ENCODE data around the gene ABR. TPM values are rescaled to one million over a fixed set of nuclear protein-coding genes. Genes with fewer than 3 reads are reported as not detected.
"Not testable (repeated sequence)": the region's sequence is repeated elsewhere in the genome, so short reads cannot be mapped to it uniquely, and the experiment has no call there.

Gene ABR
- polyA plus RNA-seq, 3 donors = 49.5 to 55.2 (median 52.0) TPM

GRCh38 chr17:1123393-1123831 lies 56.4 kb downstream of the ABR start:
- DNase-seq (ENCODE audit: low read depth in 3 of 3, low spot score in 2 of 3) = no peak

- no peak for DNase-seq (ENCODE audit: low read depth in 3 of 3, low spot score in 2 of 3)
These were observed 57.0 kb downstream of the ABR start for GRCh38 chr17:1122533-1123392.

DNA sequence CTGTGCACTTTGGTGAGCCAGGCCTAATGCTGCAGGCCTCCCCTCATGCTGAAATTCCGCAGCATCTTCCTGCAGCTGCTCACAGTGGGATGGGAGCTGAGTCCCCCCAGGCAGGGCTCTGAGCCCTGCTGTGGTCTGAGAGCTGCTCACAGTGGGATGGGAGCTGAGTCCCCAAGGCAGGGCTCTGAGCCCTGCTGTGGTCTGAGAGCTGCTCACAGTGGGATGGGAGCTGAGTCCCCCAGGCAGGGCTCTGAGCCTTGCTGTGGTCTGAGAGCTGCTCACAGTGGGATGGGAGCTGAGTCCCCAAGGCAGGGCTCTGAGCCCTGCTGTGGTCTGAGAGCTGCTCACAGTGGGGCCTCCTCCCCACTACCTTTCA lies 58.4 kb downstream of the ABR start:
- DNase-seq (ENCODE audit: low read depth in 3 of 3, low spot score in 2 of 3) = not testable (repeated sequence)

DNA sequence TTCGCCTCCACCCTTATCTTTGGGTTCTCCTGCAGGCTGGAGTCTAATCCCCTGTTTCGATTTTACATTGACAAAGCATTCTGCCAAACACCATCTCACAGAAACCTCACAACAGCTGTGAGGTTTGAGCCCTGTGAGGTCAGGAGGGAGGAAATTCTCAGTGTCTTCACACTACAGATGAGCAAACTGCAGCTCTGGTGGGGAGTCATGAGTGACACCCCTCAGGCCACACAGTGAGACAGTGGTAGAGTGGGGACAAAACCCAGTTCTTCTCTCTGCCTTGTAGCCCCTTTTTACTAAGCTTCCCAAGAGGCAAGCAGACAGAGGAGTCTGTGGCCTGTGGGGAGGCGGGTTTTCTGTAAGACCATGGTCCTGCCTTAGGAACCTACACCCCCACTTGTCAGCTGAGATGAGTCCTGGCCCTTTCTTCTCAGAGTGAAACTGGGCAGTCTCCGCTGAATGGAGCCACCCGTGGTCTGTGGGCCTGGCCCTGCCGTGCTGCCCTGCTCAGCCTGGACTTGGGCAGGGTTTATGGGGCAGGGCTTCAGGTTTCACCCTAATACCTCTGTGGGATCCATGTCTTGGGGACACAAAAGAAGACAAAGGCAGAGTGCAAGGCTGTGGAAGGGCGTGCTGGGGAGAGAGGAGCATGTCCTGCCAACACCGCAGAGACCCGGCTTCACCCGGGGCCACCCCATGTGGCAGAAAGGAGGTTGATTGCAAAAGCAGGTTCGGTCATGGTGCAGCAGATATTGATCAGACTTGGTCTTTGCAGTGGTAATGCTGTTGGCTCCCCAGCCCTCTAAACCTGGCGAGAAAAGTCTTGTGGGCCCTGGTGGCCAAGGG lies 59.0 kb downstream of the ABR start:
- no peak for DNase-seq (ENCODE audit: low read depth in 3 of 3, low spot score in 2 of 3)

DNA sequence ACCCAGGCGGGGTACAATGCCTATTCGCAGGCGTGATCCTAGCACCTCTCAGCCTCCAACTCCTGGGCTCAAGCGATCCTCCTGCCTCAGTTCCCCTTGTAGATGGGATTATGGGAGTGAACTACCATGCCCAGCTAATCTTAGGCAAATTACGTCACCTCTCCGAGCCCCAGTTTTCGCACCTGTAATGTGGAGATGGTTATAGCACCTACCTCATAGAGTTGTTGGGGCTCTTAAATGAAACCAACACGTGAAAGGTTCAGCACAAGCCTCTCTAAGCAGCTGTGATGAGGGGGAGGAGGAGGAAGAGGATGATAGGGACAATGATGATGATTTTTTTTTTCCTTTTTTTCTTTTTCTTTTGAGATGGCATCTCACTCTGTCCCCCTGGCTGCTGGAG lies 59.9 kb downstream of the ABR start:
- no peak for DNase-seq (ENCODE audit: low read depth in 3 of 3, low spot score in 2 of 3)

- DNase-seq (ENCODE audit: low read depth in 3 of 3, low spot score in 2 of 3) = no peak
These were observed 63.2 kb downstream of the ABR start for GRCh38 chr17:1116602-1117001.

DNA sequence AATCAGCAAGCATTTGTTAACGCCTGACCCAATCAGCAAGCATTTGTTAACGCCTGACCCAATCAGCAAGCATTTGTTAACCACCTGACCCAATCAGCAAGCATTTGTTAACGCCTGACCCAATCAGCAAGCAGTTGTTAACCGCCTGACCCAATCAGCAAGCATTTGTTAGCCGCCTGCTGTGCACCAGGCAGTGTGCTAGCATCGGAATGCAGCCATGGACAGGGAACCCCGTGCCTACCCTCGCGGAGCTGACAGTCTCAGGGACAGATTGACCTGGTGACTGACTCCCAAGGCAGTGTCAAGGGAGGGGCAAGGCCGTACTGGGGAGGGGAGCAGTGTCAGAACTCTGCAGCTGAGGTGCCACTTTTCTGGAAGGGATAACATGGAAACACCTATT lies 66.9 kb downstream of the ABR start:
- no peak for DNase-seq (ENCODE audit: low read depth in 3 of 3, low spot score in 2 of 3)

DNA sequence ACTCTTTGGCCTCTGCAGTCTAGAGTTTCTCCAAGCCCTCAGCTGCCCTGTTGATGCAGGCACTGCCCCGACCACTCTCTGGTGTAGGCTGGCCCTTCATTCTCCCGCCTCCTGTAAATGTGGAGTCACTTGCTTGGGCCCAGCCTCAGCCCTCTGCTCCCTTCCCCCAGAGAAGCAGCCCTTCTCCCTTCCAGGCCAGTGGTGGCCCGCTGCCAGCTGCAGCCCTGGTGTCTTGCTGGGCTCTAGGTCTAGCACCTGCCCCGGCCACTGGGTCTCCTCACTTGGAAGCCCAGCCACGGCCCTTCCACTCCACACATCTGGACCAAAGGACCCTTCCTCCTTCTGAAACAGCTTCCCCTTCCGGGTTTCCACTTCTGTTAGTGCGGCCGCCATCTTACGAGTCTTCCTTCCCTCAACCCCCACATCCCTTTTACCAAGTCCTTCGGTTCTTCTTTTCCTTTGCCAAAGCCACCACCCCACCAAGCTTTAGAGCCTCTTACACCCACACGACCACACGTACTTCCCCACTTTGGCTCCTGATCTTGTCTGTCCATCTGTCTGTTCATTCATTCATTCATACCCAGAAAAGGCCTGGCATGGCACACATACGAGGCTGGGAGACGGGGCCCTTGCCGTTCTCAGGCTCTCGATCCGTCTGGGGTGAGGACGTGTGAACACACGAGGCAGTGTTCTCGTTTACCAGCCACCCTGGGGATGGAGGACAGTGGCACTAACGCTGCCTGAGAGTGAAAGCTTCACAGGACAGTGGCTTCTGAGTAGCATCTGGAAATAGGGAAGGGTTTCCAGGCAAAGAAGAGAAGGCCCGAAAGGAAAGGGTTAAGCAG lies 68.0 kb downstream of the ABR start:
- DNase-seq (ENCODE audit: low read depth in 3 of 3, low spot score in 2 of 3) = no peak

- no peak for DNase-seq (ENCODE audit: low read depth in 3 of 3, low spot score in 2 of 3)
These were observed 68.8 kb downstream of the ABR start for GRCh38 chr17:1110862-1111598.

GRCh38 chr17:1110541-1110861 lies 69.3 kb downstream of the ABR start:
- no peak for DNase-seq (ENCODE audit: low read depth in 3 of 3, low spot score in 2 of 3)

DNA sequence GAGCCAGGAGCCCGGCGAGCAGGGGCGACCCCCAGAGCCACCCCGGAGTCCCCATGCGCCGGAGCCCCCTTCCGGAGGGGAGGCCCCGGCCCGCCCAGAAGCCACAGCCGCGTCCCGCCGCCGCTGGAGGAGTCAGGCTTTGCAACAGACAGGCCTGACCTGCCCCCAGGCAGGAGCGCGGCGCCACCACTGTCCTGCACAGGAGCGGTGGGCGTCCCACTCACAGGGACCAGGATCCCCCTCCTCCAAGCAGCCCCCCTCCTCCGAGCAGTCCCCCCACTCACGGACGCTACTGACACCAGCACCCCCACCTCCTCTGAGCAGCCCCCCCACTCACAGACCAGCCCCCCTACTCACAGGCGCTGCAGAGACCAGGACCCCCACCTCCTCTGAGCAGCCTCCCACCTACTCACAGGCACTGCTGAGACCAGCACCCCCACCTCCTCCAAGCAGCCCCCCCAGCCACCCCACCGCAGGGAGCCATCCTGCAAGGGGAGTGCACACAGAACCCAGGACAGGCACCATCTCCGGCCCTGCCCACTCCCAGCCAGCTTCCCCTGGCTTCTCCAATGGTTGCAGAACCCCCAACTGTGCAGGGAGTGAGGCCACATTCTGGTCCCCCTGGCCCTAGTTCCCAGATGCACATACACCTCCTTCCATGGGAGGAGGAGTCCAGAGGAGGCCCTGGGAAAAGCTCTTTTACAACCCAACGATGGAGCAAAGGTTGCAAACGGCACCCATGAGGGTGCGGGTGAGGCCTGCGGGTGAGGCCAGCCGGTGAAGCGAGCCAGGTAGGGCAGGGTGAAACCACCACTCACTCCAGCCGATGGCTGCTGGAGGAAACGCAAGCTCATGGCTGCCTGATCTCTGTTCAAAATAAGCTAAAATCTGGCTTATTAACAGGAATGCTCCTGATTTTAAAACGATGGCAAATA lies 69.9 kb downstream of the ABR start:
- DNase-seq (ENCODE audit: low read depth in 3 of 3, low spot score in 2 of 3) = no peak

- DNase-seq (ENCODE audit: low read depth in 3 of 3, low spot score in 2 of 3) = no peak
These were observed 70.8 kb downstream of the ABR start for GRCh38 chr17:1108765-1109605.

DNA sequence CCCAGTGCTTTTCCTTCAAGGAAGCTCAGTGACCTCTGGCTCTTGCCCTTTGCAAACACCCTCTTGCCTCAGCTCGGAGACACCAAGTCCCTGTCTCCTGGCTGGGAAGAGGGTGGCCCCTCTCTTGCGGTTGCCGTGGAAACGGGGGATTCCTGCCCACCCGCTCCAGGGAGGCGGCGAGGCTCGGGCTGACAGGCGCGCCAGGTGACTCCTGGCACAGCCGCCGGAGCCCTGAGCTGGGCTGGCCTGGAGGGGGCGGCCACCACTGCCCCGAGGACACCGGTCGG lies 71.4 kb downstream of the ABR start:
- DNase-seq (ENCODE audit: low read depth in 3 of 3, low spot score in 2 of 3) = no peak

- no peak for DNase-seq (ENCODE audit: low read depth in 3 of 3, low spot score in 2 of 3)
These were observed 71.9 kb downstream of the ABR start for GRCh38 chr17:1107777-1108477.

DNA sequence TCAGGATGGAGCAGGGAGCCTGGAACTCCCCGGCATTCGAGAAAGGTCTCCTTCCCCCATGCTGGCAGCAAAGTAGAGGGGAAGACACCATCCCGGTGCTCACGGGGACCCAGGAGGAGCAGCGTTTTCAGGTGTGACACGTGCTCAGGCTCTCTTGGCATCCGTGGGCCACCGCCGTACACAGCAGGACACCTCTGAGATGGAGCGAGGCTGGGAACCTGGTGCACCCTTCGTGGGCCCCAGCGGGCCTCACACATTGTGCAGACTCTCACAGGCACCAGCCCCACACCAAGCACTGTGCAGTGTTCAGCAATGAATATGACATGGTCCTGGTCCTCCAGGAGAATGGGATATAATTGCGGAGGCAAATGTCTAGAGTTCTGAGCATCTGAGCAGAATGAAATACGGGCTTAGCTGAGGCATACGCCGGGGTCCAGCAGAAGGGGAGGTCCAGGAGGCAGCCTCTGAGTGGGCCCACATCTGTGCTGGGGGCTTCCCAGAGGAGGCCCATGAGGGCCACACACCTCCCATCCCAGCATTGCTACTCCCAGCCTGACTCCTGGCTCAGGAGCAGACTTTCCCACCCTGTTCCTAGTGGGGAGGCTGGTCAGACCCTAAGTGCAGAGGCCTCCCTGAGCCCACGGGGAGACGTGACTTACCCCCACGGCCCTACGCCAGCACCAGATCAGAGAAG lies 72.6 kb downstream of the ABR start:
- DNase-seq (ENCODE audit: low read depth in 3 of 3, low spot score in 2 of 3) = no peak

DNA sequence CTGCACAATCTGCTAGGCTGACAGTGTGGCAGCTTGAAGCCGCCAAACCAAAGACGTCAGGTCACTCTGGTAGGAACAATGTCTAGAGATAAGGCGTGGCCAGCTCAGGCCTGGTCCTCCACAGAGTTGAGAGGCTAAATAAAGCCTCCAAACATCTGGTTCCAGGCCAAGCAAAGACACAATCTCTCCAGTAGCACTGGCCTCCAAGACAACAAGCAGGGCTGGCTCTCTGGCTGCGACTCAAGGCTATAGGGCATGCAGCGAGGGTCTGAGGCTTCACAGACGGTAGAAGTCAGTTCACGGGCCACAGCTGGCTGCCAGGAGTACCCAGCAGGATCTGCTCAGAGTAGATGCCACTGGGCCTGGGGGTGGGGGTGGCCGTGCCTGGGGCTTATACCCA lies 75.6 kb downstream of the ABR start:
- DNase-seq (ENCODE audit: low read depth in 3 of 3, low spot score in 2 of 3) = no peak

- no peak for DNase-seq (ENCODE audit: low read depth in 3 of 3, low spot score in 2 of 3)
These were observed 79.4 kb downstream of the ABR start for GRCh38 chr17:1100382-1100781.

Data from right renal cortex interstitium (tissue), 3 donors.